OCI-LY1 (cell line): Measurements from ENCODE around the gene ASB15.

ENCODE experiments used
- CTCF ChIP-seq: fragments of 200-600 bp; sonication (generic), shearing (Covaris generic); IDR thresholded peaks from 2 replicates; pipeline ENCODE4 v1.5.1; 2017; ENCODE audit warnings: mild to moderate bottlenecking, antibody characterized with exemption, low read length, moderate library complexity, mixed read lengths
- EZH2 ChIP-seq: fragments of 200-600 bp; sonication (generic), shearing (Covaris generic); IDR thresholded peaks from 2 replicates; pipeline ENCODE4 v1.8.0; 2017; ENCODE audit warnings: borderline replicate concordance, mixed run types, mild to moderate bottlenecking, antibody characterized with exemption, low read length, moderate library complexity, mixed read lengths

GRCh38 chr7:123674399-123675180 lies 73.0 kb downstream of the ASB15 start:
- TF ChIP-seq CTCF (no peak), EZH2 (no peak)
